Measurements from ENCODE around the gene TRIM28.

Gene TRIM28

GRCh38 chr19:58556622-58557220 lies 12.9 kb downstream of the TRIM28 start:
- no peak for TF ChIP-seq CTCF (conservative IDR thresholded peaks at IDR 0.05; ENCODE audit: low read depth, low read length)
- H3K4me3 ChIP-seq (ENCODE audit: low read depth, low read length) = peak overlapping the region; percentile 98
- DNase-seq (ENCODE audit: low read depth) = no peak

DNA sequence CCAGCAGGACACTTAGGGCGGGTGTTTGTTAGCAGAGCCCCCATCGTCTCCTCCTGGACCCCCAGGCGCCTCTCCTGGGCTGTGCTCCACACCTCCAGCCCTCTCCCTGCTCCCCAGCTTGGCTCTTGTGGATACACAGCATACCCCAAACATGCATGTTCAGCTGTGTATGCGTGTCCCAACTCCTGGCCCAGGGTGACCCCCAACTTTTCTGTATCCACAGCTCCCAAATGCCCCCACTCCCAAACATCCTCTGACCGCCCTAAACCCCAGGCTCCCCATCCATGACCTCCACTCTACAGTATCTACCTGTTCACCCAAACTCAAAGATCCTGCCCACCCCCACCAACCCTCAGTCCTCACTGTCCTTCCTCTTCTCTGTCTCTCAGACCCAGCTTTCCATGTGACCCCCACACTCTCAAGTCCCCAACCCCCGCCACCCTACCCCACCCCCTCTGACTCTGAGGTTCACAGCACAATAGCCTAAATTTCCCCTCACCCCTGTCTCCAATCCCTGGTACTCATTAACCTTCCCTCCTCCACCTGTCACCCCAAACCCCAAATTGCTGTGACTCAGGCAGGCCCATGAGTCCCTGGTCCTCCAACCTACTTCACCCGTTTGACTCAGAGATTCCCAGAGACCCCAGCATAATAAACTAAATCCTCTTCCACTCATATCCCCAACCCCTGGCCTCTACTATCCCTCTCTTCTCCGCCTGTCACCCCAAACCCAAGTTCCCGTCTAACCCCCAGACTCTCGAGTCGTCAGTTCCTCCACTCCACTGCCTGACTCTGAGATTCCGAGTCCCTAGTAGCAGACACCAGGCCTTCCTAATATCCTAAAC lies 13.6 kb downstream of the TRIM28 start:
- no peak for TF ChIP-seq CTCF (conservative IDR thresholded peaks at IDR 0.05; ENCODE audit: low read depth, low read length)
- no peak for DNase-seq (ENCODE audit: low read depth)
- H3K4me3 ChIP-seq (ENCODE audit: low read depth, low read length) = peak overlapping the region; percentile 98

GRCh38 chr19:58558066-58558622 lies 14.3 kb downstream of the TRIM28 start, which contains the start of gene UBE2M:
TSS of gene UBE2M (minus strand) at chr19:58558611. CDS start at chr19:58558381, 230 bp downstream.
- peak; percentile 64 for DNase-seq (ENCODE audit: low read depth)
- no peak for TF ChIP-seq CTCF (conservative IDR thresholded peaks at IDR 0.05; ENCODE audit: low read depth, low read length)
- H3K4me3 ChIP-seq (ENCODE audit: low read depth, low read length) = peak within 1 kb of the TSS; percentile 98

DNA sequence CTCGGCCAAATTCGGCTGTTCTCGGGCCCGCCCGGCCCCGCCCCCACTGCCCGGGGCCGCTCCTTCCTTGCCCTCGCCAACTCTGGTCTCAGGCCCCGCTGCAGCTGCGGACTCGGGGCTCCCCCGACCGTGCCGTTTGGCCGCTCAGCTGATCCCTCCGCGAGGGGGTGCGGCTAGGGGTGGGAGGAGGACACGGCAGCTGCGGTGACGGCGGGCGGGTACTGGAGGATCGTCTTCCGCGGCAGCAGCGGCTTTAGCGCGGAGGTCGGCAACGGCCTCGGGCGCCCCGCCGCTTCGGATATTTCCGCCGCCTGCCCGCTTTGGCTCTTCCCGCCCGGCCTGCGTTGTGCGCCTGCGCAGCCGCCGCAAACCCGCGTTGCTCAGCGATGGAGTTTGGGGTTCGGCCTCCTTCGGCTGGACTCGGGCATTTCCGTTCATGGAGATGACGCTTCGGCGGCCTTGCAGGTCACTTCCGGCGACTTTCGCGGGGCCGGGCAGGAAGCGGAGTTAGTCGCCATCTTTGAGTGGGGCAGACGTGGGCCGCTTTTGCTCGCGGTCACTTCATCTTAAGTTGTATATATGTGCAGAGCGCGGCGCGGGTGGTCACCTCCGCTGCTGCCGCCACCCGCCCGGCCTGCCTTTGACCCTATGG lies 14.9 kb downstream of the TRIM28 start:
- DNase-seq (ENCODE audit: low read depth) = peak; percentile 99
- no peak for TF ChIP-seq CTCF (conservative IDR thresholded peaks at IDR 0.05; ENCODE audit: low read depth, low read length)
- H3K4me3 ChIP-seq (ENCODE audit: low read depth, low read length) = peak overlapping the region; percentile 98

DNA sequence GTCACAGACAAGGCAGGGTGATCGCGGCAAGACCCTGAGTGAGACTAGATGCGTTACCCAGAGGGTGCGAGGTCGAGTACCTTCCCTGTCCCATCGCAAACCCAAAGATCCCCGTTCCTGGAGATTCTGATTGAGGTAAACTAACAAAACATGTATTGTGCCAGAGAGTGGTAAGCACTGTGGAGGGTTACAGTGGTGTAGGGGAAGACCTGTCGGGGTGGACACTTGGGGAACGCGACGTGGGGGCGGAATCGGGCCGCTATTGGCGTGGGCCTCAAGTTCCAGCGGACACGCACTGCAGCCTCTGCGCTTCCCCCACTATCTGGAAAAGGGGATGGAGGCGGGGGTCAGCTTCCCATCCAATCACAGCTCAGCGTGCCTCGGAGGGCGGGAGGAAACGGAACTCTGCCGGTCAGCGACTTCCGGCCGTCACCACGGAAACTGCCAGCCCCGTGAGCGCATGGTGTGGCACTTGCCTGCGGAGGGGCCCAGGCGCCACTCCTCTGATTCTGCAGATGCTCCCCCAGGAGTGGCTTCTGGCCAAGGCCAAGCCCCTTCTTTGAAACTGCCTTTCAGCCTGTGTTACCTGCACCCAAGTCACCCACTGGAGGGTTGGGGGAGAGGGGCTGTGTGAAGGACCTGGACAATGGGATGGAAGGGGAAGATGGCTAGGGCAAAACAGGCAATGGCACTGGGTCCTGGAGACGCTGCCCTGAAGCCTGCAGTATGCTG lies 15.6 kb downstream of the TRIM28 start:
- peak; percentile 94 for DNase-seq (ENCODE audit: low read depth)

More for the DNA sequence above, 15.6 kb downstream of the TRIM28 start:
- TF ChIP-seq CTCF (conservative IDR thresholded peaks at IDR 0.05; ENCODE audit: low read depth, low read length) = no peak
- H3K4me3 ChIP-seq (ENCODE audit: low read depth, low read length) = peak overlapping the region; percentile 98

Data from choroid plexus epithelial cell (primary cell).